ENCODE data around the gene ILF3. TPM values are rescaled to one million over a fixed set of nuclear protein-coding genes. Genes with fewer than 3 reads are reported as not detected.
"Not testable (repeated sequence)": the region's sequence is repeated elsewhere in the genome, so short reads cannot be mapped to it uniquely, and the experiment has no call there.

ILF3 gene
- polyA plus RNA-seq, 3 donors, result 288 to 368 (median 331) TPM

DNA sequence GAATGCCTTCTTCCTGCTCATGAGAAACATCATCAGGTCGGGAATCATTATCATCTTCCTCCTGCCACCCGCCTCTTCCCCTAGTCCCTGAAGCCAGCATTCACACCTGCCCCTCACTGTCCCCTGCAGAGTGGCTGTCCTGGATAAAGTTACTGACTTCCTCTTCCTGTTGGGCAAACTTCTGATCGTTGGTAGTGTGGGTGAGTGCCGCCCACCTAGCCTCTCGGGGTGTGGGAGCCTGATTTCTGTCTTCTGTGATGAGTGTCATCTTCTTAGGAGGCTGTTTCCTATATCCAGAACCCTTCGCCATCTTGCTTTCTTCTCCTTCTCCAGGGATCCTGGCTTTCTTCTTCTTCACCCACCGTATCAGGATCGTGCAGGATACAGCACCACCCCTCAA is 16.3 kb upstream of the ILF3 start:
- no peak for DNase-seq

DNA sequence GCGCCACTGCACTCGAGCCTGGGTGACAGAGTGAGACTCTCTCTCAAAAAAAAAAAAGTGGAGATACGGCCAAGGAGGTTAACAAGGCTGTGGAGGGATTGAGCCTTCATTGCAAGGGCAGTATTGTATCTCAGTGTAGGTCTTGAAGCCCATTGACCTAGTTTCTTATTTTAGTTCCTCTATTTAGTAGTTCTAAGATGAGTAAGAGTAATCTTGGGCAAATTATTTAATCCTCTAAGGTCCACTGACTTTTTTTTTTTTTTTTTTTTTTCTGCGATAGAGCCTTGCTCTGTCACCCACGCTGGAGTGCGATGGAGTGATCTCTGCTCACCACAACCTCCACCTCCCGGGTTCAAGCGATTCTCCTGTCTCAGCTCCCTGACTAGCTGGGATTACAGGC is 14.3 kb upstream of the ILF3 start:
- no peak for DNase-seq

DNA sequence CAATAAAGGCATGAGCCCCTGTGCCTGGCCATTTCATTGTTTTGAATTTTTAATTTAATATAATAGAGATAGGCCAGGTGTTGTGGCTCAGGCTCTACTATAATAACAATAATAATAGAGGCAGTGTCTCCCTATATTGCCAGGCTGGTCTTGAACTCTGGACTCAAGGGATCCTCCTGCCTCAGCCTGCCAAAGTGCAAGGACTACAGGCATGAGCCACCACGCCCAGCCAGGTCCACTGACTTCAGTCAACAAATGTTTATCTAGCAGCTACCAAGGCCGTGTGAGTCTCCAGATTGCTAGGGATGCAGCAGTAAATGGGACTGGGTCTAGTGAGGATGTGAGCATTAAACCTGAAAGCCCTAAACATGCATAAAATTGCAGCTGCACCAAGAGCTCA is 13.8 kb upstream of the ILF3 start:
- no peak for DNase-seq

DNA sequence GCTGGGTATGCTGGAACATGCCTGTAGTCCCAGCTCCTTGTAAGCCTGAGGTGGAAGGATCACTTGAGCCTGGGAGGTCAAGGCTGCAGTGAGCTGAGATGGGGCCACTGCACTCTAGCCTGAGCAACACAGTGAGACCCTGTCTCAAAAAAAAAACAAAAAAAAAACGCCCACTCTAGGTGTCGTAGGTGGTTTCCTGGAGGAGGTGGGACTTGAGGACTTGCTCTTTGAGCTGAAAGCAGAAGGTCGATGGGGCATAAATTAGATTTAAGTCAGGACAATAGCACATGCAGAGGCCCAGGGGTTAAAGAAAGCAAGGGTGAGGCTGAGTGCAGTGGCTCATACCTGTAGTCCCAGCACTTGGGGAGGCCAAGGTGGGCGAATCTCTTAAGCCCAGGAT is 12.9 kb upstream of the ILF3 start:
- DNase-seq, result no peak

DNA sequence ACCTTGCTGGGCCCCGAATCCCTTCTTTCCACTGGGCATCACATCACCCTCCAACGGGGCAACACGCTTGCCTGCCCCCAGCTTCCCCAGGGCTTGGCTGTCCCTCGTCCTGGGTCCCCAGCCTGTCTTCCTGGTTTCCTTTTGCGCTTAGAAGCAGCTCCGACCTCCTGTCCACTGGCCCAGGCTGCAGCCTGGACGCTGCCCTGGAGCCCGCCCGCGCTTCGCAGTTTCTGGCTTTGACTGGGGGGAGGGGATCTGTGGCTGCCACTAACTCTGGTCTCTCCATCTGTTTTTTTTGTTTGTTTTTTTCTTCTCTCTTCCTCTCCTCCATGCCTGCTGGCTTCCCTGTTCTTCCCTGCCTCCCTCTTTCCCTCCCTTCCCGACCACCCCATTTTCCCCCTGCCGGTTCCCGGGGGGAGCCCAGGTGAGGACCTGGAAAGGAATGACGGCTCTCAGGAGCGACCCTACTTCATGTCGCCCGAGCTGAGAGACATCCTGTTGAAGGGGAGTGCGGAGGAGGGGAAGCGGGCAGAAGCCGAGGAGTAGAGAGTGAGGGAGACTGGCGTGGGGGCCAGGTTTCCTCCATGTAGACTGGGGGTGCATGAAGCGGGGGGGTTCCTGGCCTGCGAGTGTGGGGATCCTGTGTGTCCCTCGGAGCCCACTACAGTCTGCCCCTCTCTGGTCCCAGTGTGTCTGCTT is 11.5 kb upstream of the ILF3 start:
- DNase-seq, result no peak

DNA sequence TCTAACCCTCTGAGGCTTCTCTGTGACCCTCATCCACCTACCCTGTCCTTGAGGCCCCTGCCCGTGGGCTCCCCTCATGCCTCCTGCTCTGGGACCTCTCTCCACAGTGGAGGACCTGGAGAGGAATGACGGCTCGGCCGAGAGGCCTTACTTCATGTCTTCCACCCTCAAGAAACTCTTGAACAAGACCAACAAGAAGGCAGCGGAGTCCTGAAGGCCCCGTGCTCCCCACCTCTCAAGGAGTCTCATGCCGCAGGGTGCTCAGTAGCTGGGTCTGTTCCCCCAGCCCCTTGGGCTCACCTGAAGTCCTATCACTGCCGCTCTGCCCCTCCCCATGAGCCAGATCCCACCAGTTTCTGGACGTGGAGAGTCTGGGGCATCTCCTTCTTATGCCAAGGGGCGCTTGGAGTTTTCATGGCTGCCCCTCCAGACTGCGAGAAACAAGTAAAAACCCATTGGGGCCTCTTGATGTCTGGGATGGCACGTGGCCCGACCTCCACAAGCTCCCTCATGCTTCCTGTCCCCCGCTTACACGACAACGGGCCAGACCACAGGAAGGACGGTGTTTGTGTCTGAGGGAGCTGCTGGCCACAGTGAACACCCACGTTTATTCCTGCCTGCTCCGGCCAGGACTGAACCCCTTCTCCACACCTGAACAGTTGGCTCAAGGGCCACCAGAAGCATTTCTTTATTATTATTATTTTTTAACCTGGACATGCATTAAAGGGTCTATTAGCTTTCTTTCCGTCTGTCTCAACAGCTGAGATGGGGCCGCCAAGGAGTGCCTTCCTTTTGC is 10.8 kb upstream of the ILF3 start:
- no peak for DNase-seq

DNA sequence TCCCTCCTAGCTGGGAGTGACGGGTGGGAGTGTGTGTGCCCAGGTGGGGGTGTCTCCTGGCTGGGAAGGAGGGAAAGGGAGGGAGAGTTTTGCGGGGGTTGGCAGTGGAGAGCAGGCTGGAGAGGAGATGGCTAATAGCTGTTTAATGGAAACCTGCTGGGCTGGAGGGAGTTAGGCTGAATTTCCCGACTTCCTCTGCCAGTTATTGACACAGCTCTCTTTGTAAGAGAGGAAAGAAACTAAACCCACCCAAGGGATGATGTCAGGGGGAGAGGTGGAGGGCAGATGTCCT is 10.2 kb upstream of the ILF3 start:
- DNase-seq, result peak; percentile 57

DNA sequence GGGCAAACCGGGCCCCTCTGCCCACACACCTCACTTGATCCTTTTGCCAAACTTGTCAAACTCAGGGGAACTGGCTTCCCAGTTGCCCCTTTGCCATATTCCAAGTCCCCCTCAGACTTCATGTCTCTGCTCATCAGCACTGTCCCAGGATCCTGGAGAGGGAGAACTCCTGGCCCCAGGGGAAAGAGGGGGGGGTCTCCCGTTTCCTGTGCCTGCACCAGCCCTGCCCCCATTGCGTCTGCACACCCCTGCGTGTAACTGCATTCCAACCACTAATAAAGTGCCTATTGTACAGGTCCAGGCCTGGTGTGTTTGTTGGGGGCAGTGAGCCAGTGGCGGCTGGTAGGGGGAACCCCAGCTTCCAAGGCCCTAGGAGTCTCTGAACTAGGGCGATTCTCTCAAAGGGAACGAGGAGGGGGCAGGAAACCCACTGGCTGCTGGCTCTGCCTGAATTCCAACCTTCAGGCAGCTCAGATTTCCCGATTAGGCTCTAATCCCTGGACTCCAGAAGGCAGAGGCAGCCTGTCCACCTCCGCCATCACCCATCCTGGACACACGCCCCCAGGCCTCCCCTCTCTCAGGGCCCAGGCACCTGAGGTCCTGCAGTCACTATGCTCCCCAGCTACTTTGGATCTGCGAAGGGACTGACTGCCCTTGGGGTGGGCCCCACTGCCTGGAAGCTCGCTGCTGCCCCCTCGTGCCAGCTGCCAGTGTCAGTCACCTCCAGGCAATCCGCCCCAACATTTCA is 9.7 kb upstream of the ILF3 start:
- DNase-seq, result peak; percentile 78

DNA sequence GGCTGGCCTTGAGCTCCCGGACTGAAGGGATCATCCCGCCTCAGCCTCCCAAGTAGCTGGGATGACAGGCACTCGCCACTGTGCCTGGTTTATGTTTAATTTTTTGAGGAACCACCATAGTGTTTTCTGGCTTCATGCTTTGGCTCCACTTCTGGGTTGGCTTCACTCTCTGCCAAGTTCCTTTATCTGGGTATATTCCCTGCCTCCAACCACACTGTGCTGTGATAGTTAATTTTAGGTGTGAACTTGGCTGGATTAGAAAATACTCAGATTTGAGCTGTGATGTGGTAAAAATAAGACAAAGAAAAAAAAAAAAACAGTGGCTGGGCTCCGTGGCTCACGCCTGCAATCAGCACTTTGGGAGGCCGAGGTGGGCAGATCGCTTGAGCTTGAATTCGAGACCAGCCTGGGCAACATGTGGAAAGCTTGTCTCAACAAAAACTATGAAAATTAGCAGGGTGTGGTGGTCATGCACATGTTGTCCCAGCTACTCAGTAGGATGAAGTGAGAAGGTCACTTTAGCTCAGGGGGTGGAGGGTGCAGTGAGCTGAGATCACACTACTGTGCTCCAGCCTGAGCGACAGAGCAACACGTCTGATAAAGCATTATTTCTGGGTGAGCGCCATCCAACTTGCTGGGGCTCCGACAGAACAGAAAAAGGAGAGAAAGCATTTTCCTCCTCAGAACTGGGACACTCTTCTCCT is 7.5 kb upstream of the ILF3 start:
- no peak for DNase-seq

DNA sequence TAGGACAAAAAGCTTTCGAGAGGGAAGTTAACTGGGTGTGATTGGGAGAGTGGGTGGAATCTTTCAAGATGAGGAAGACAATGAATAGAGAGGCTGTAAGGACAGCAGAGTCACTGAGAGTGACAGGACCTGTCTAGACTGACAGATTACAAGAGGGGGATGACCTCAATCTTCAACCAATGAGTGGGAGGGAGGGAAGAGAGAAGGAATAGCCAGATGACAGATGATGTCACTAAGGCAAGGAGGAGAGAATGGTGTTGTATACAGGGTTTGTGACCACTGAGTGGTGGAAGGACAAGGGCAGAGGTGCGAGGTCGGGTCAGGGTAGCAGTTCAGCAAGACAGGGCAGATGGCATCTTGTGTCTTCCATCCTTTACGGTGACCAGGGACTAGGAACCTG is 5.8 kb upstream of the ILF3 start:
- no peak for DNase-seq

DNA sequence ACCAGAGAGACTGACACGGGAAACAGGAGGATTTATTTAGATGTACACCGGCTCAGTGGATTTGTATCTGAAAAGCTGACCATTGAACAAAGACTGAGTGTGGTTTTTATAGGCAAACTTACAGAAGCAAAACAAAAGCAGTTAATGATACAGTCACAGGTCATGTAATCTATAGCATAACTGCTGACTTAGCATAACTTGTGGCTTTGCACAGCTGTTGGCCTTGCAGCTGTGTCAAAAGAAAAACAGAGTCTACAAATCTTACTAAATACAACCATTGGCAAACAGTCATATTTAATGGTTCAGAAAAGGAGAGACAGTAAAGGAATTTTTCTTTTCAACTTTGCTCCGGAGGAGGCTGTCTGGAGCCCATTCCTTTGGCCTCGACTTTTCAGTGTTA is 2.3 kb upstream of the ILF3 start:
- no peak for DNase-seq

DNA sequence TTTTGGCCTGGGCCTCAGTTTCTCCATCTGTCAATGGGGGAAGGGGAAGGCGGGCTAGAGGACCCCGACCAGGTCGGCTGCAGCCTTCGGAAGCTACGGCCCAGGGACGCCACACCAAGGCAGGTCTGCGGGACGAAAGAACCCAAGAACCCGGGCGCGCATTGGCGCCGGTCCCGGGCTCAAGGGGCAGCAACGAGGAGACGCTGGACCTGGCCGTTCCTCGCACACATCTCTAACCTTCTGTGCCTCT is 739 bp upstream of the ILF3 start:
- no peak for DNase-seq

DNA sequence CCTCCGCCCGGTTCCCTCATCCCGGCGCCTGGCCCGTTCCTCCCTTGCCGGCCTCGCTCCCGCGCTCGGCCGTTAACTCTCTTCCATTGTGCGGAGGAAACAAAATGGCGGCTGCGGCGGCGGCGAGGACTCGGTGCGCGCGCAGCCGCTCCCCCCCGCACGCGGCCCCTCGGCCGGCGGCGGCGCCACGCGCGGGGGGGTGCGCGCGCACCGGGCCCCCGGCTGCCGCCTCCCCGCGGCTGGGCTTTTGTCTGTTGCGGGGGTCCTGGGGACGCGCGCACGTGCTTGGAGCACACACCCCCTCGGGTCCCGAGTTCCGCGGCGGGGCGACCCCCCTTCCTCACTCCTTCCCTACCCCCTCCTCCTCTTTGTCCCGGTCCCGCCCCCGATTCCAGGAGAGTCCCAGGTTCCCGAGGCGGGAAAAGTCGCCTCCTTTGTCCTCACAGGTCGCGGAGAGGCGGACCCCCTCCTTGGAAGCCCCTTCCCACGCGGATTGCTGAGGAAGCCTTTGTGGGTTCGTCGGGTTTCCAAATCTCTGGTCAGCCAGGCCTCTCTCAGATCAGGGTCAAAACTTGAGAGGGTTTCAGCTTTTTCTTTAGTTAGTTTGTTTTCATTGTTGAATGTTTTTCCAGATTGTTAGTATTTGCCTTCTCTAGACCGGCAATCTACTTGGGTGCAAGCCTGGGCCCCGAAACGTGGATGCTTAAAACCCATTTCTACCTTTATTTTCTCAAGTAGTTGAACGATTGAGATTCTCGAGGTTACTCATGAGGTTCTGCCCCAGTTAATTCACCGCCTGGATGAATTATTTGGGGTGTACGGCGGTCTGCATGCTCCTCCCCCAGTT is 687 bp downstream of the ILF3 start:
- DNase-seq, result peak; percentile 65

DNA sequence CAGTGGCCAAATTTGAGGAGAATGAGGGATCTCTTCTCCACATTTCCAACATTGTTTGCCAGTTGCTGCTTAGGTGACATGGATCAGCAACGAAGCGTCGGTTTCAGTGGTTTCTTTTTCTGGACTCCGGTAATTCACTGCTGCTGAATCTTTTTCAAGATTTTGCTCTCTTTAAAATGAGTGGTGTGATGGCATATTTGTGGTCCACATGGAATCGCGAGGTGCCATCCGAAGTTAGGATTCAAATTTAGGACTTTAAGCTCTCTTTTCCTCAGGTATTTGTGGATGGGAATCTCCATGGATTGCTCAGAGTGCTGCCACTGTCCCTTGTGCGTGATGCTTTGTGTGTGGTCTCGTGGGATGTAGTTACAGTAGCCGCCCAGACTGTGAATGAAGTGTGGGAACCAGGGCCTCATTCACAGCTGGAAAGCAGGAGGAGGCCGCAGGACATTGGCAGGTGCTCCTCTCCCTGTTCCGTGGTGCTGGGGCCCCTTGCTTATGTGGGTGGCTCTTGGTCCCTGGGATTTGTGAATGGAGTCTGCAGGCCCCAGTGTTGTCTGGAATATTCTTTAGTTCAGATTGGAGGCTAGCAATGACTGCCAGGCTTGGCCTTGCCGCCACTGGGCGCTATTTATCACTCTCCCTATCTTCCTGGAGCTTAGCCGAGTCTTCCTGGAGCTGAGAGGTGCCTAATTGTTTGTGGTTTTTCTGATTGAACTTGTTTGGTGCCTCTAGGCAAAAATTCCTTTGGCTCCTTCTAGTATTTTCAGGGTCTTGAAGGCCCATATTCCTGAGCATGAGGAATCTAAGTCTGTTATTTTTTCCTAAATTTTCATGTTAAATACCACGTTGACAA is 1.5 kb downstream of the ILF3 start:
- no peak for DNase-seq

DNA sequence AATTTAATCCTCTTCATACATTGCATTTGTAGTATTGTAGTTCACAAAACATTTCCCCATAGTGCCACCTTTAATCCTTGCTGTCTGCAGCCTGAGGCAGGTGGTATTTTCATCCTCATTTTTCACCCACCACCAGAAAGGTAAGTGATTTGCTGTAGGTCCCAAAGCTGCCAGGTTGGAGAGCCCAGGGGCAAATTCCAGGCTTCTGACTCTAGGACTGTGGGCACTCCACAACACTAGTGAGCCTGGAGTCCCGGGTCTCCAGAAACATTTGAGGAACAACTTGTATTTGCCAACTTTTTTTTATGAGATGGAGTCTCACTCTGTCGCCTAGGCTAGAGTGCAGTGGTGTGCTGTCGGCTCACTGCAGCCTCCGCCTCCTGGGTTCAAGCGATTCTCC is 6.2 kb downstream of the ILF3 start:
- no peak for DNase-seq

DNA sequence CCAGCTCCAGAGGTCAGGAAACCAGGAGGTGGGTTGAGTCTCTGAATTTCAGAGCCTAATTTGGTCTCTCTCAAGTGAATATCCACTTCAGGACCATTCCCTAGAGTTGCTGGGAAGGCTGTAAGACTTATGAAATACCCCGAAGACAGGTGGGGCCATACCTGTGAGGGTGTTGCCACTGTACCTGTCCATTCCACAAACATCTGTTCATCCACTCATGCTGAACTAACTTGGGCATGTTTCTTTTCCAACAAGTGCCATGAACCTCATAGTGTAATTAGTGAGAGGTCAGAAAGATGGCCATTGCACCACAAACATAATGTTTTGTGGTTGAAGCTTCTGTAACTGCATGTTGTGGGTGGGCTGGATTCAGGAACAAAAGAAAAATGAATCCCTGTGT is 7.8 kb downstream of the ILF3 start:
- DNase-seq, result no peak

DNA sequence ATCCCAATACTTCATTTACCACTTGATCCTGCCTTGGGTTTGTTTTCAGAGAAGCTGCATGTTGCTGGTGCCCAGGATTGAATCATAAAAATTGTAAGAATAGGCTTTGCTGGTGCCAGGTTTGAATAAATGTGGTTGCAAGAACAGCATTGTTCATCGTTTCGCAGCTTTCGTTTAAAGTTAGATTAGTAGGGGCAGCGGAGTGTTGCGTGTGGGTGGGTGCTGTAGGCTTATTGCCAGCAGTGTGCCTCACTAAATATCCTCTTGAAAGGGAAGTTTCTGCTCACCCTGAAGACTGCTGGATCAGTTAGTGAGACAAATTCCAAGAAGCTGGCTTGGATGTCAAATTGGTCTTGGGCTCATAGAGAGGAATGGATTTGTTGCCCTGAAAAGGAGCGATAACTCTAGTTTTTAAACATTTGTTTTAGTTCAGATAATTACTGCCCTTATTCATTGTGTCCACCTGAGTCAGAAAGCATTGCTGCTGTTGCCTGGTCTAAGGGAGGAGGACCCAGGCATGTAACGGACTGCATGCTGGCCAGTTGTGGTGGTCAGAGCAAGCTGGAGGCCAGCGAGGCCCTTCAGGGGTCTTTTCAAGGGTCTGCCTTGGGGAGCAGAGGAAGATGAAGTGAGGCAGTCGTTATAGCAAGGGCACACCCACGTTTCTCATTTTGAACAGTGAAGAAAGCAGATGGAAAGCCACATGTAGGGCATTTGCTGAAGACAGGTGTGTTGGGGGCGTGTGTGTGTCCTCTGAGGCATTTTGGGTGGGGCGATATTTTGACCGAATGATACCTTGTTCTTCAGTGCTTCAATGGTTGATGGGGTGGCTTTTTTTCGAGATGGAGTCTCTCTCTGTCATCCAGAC is 8.5 kb downstream of the ILF3 start:
- DNase-seq, result no peak

DNA sequence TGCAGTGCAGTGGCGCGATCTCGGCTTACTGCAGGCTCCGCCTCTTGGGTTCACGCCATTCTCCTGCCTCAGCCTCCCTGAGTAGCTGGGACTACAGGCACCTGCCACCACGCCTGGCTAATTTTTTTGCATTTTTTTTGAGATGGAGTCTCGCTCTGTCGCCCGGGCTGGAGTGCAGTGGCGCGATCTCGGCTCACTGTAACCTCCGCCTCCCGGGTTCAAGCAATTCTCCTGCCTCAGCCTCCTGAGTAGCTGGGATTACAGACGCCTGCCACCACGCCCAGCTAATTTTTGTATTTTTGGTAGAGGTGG is 9.1 kb downstream of the ILF3 start:
- not testable (repeated sequence) for DNase-seq

DNA sequence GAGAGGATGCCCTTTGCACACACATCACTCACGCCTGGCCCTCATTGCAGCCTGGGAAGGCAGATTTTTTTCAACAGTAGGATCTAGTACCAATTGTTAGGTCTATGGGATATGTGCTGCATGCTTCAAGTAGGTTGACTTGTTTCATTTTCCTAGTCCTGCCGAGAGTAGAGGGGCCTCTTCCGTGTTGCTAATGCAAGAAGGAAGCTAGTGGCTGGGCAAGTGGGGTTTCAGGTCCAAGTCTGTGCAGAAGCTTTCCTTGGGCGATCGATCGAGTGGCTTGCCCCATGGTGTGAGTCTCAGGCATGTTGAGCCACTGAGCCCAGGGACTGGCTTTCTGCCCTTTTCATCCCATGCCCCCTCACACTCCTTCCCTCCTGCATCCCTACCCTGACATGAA is 13.7 kb downstream of the ILF3 start:
- DNase-seq, result no peak

DNA sequence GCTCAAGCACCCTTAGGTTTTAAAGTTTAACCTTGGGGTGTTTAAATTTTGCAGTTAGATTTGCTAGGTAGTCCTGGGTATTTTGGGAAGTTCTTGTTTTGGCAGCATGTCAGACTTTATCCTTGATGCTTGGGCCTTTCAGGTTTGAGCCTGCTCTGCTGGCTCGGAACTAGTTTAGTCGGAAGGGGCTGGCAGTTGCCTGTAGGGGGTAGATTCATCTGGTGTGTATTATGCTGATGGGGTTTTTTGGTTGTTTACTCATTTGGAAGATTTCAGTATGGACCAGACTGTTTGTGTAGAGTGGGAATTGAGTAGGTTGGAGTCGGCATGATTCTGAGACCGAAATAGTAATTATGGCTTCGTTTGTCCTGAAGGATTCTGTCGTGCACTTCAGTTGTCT is 15.1 kb downstream of the ILF3 start:
- no peak for DNase-seq

Measured in renal pelvis (tissue), 4 donors.